Measurements from ENCODE around the gene PLPP6. TPM values are rescaled to one million over a fixed set of nuclear protein-coding genes. Genes with fewer than 3 reads are reported as not detected.

Gene PLPP6
- total and polyA plus RNA-seq, 2 donors (not counting 3 experiments of a cell fraction or from before 2014, with no cell fraction given): 6.3 to 6.4 TPM

DNA sequence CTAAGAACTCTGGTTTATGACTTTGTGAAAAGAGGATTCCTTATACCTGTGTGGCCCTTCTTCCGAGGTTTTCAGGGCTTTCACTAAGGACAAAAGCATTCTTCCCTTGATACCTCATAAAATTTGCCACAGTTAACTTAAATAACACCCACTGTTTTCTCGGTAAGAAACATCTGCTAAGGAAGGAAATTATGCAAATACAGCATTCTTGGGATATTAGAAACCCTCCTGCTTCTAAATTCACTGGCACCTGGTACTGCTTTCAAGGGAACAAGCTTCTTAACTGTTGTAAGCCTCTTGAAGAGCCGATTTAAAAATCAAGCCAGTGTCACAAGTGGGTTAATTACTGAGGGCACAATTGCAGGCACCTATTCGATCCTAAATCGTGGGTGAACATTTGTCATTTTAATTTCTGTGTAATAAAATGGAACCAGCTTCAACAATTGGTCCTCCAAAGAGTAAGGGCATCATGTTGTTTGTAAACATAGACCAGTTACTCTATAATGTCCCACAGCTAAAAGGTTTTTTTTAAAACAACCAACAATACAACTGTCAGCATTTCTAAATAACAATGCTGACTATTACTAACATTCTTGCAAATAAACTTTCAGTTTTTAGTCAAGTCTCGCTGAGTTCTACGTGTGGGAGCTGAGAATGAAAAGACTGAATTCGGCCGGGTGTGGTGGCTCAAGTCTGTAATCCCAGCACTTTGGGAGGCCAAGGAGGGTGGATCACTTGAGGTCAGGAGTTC is 52.3 kb downstream of the PLPP6 start:
- dilution Hi-C loops (cut with MboI; ENCODE audit: extremely low pct_ligation_motif_present, low sequenced_read_pairs): no loop called here
- Histone ChIP-seq H3K4me3 (replicated peaks in 1 of 3; ENCODE audit: insufficient read depth in 1 of 3, low read depth in 1 of 3, low read length in 3 of 3) (no peak overlapping the region), H3K27me3 (ENCODE audit: control insufficient read depth in 2 of 2, insufficient read depth in 2 of 2, low read length in 2 of 2) (no peaks in the 10 kb centered on the region), H4K20me1 (replicated peaks; ENCODE audit: control insufficient read depth, extremely low read depth, insufficient read depth, low read length) (no peaks in the 10 kb centered on the region), H3K4me1 (ENCODE audit: control insufficient read depth, extremely low read depth, insufficient read depth, low read length) (no peaks in the 10 kb centered on the region), H3K79me2 (ENCODE audit: control insufficient read depth, insufficient read depth, low read length) (no peaks in the 10 kb centered on the region), H3K9ac (replicated peaks; ENCODE audit: extremely low read depth, insufficient read depth, low read length) (no peak overlapping the region), H3K9me1 (replicated peaks; ENCODE audit: control insufficient read depth, extremely low read depth, insufficient read depth, low read length) (no peaks in the 10 kb centered on the region), H3K4me2 (ENCODE audit: insufficient read depth, low read length) (no peak overlapping the region), H3K9me3 (replicated peaks; ENCODE audit: control insufficient read depth, insufficient read depth, low read length) (no peaks in the 10 kb centered on the region), H3K36me3 (ENCODE audit: control insufficient read depth in 2 of 2, extremely low read depth in 1 of 2, insufficient read depth in 2 of 2, low read length in 2 of 2) (peaks cover 11% of the 10 kb centered on the region in 2 experiments), H3K27ac (ENCODE audit: insufficient read depth, low read depth, low read length) (no peak overlapping the region), H2AFZ (ENCODE audit: low read depth, low read length) (no peak overlapping the region)
- POLR2A ChIA-PET: no interaction called here
- FAIRE-seq (no peak), DNase-seq (ENCODE audit: low read depth, low spot score) (peak; percentile 37)
- intact Hi-C loops (cut with micrococcal nuclease): no loop called here
- BruUV-seq (replicated peaks): no TSS peak
- CTCF ChIA-PET: interaction anchor here (0.6 to 1.5 kb wide), 3 partner anchors 11 to 52 kb away, joined by 3 to 4 read pairs (median 3); no protein-coding TSS in a partner anchor
- TF ChIP-seq GATA2 (IDR thresholded peaks at IDR 0.05; ENCODE audit: insufficient read depth, insufficient read length, low read depth, low read length): no peak
- TF ChIP-seq POLR2A (IDR thresholded peaks at IDR 0.05; ENCODE audit: low read depth, low read length): no peak
- TF ChIP-seq FOS (IDR thresholded peaks at IDR 0.05; ENCODE audit: borderline replicate concordance, insufficient read depth, low read length): no peak
- no peak for TF ChIP-seq JUN (IDR thresholded peaks at IDR 0.05; ENCODE audit: borderline replicate concordance, insufficient read depth, insufficient read length, low read depth)
- no peak for TF ChIP-seq EZH2 (IDR thresholded peaks at IDR 0.05; ENCODE audit: borderline replicate concordance, low read depth, low read length, severe bottlenecking)
- TF ChIP-seq MAX (IDR thresholded peaks at IDR 0.05; ENCODE audit: insufficient read depth, insufficient read length): no peak
- TF ChIP-seq MYC (IDR thresholded peaks at IDR 0.05; ENCODE audit: low read depth, low read length): no peak
- TF ChIP-seq, protein P1, sequence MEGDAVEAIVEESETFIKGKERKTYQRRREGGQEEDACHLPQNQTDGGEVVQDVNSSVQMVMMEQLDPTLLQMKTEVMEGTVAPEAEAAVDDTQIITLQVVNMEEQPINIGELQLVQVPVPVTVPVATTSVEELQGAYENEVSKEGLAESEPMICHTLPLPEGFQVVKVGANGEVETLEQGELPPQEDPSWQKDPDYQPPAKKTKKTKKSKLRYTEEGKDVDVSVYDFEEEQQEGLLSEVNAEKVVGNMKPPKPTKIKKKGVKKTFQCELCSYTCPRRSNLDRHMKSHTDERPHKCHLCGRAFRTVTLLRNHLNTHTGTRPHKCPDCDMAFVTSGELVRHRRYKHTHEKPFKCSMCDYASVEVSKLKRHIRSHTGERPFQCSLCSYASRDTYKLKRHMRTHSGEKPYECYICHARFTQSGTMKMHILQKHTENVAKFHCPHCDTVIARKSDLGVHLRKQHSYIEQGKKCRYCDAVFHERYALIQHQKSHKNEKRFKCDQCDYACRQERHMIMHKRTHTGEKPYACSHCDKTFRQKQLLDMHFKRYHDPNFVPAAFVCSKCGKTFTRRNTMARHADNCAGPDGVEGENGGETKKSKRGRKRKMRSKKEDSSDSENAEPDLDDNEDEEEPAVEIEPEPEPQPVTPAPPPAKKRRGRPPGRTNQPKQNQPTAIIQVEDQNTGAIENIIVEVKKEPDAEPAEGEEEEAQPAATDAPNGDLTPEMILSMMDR (IDR thresholded peaks at IDR 0.05; ENCODE audit: extremely low read depth in 1 of 2, insufficient read depth in 1 of 2, low read depth in 1 of 2, low read length in 2 of 2): no peak
- no peak for TF ChIP-seq POLR2AphosphoS5 (IDR thresholded peaks at IDR 0.05; ENCODE audit: insufficient read depth, low read depth, low read length)

Other genes starting within 250 kb of the PLPP6 start
- 6.5 and 8.3 TPM in 2 replicates for gene SLC1A1, start 171.8 kb upstream of the PLPP6 start, total RNA-seq
- gene SLC1A1, start 171.8 kb upstream of the PLPP6 start, polyA plus RNA-seq: 5.2 and 5.8 TPM in 2 replicates
- gene SPATA6L, start 4.2 kb downstream of the PLPP6 start, total RNA-seq: 1.5 and 1.6 TPM in 2 replicates
- gene SPATA6L, start 4.2 kb downstream of the PLPP6 start, polyA plus RNA-seq: 0.40 and 0.46 TPM in 2 replicates
- gene CDC37L1, start 17.3 kb downstream of the PLPP6 start, total RNA-seq: 6.8 and 8.9 TPM in 2 replicates
- 1.8 and 2.6 TPM in 2 replicates for gene CDC37L1, start 17.3 kb downstream of the PLPP6 start, polyA plus RNA-seq
- 38.1 and 42.3 TPM in 2 replicates for gene AK3, start 78.9 kb downstream of the PLPP6 start, total RNA-seq
- gene AK3, start 78.9 kb downstream of the PLPP6 start, polyA plus RNA-seq: 19.7 and 20.6 TPM in 2 replicates
- 12.1 and 13.2 TPM in 2 replicates for gene RCL1, start 130.7 kb downstream of the PLPP6 start, total RNA-seq
- 9.0 and 12.9 TPM in 2 replicates for gene RCL1, start 130.7 kb downstream of the PLPP6 start, polyA plus RNA-seq